Activated naive CD4-positive, alpha-beta T cell treated with anti-CD3 and anti-CD28 coated beads, Interleukin-2, amount 50 U/mL, for 24 hours (primary cell): Measurements from ENCODE around the gene HOXB13.
A peak's percentile ranks its signal among the peaks of the same experiment; 100 is the strongest.

Experiments
- H3K27ac Mint-ChIP-seq: one replicate; pipeline ENCODE4 v1.8.0; 2021; ENCODE audit warnings: mild to moderate bottlenecking, mixed read lengths
- H3K27me3 Mint-ChIP-seq: one replicate; pipeline ENCODE4 v1.8.0; 2021; ENCODE audit warnings: mixed read lengths
- H3K36me3 Mint-ChIP-seq: one replicate; pipeline ENCODE4 v1.8.0; 2021; ENCODE audit warnings: mixed read lengths
- H3K4me1 Mint-ChIP-seq: one replicate; pipeline ENCODE4 v1.8.0; 2021; ENCODE audit warnings: mixed read lengths
- H3K4me3 Mint-ChIP-seq: one replicate; pipeline ENCODE4 v1.8.0; 2021; ENCODE audit warnings: mild to moderate bottlenecking, mixed read lengths
- H3K9me3 Mint-ChIP-seq: one replicate; pipeline ENCODE4 v1.8.0; 2021; ENCODE audit warnings: mixed read lengths

Gene HOXB13

DNA sequence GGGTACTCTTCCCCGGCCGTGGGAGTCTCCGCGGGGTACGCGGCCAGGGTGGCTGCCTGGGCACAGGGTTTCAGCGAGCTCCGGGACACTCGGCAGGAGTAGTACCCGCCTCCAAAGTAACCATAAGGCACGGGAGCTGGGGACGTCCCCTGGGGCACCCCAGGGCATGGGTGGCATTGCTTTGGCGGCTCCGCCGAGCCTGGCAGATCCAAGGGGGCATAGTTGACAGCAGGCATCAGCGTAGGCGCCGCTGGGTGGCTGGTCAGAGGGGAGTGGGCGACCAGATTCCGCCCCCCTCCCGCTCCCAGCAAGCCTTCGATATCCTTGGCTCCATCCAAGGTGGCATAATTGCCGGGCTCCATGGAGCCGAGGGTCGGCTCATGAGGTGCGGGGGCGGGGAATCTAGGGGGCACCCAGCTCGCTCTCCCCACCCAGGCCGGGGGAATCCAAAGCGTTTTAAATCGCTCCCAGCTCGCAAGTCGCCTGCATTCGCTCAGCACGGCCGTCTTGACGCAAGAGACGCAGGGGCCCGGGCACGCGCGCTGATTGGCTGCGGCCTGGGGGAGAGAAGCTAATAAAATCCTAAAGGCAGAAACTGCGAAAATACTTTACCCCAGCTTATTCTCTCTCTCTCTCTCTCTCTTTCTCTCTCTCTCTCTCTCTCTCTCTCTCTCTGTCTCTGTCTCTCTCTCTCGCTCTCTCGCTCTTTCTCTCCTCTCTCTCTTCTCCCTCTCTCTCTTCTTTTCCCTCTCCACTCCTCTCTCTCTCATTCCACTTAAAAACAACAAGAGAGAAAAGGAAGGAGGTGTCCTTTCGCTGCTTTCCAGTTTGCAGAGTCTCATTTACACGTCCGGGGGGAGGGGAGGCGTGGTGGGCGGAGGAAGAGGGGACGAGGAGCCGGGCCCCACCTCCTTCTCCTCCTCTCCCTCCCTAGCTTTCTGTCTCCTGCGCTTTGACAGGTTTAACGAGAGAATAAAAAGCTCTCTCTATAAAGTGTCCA, at the start of gene HOXB13:
TSS of gene HOXB13 (minus strand) at position 519 of the 1,000 bp plus-strand sequence. CDS start at position 362, 157 bp downstream.
- Mint-ChIP-seq H3K36me3 (no peaks in the 10 kb centered on the region), H3K27me3 (peaks cover 76% of the 10 kb centered on the region), H3K9me3 (no peaks in the 10 kb centered on the region), H3K4me3 (peak within 1 kb of the TSS; percentile 72), H3K4me1 (peaks cover 43% of the 10 kb centered on the region), H3K27ac (no peak within 1 kb of the TSS)

GRCh38 chr17:48776602-48777001, 48.1 kb upstream of the HOXB13 start:
- Mint-ChIP-seq H3K4me1 (no peaks in the 10 kb centered on the region), H3K36me3 (peaks cover 2% of the 10 kb centered on the region), H3K27me3 (peaks cover 12% of the 10 kb centered on the region), H3K9me3 (no peaks in the 10 kb centered on the region), H3K4me3 (no peak overlapping the region), H3K27ac (no peak overlapping the region)

DNA sequence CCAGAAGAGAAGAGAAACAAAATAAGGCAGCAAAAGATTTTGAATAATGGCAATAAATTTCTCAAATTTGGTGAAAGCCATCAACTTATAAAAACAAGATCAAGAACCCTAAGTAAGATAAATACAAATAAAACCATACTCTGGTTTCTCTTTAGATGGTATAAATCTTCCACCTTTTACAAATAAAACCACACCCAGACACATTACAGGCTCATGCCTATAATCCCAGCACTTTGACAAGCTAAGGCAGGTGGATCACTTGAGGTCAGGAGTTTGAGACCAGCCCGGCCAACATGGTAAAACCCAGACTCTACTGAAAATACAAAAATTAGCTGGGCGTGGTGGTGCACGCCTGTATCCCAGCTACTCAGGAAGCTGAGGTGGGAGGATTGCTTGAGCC, 44.7 kb upstream of the HOXB13 start:
- peaks cover 2% of the 10 kb centered on the region for H3K36me3 Mint-ChIP-seq
- no peak overlapping the region for H3K27ac Mint-ChIP-seq
- H3K9me3 Mint-ChIP-seq, result no peaks in the 10 kb centered on the region
- H3K27me3 Mint-ChIP-seq, result peaks cover 24% of the 10 kb centered on the region
- H3K4me1 Mint-ChIP-seq, result no peaks in the 10 kb centered on the region
- no peak overlapping the region for H3K4me3 Mint-ChIP-seq

- Mint-ChIP-seq H3K27me3 (peaks cover 25% of the 10 kb centered on the region), H3K4me3 (no peak overlapping the region)
These were observed 42.4 kb upstream of the HOXB13 start for GRCh38 chr17:48770954-48771353.

DNA sequence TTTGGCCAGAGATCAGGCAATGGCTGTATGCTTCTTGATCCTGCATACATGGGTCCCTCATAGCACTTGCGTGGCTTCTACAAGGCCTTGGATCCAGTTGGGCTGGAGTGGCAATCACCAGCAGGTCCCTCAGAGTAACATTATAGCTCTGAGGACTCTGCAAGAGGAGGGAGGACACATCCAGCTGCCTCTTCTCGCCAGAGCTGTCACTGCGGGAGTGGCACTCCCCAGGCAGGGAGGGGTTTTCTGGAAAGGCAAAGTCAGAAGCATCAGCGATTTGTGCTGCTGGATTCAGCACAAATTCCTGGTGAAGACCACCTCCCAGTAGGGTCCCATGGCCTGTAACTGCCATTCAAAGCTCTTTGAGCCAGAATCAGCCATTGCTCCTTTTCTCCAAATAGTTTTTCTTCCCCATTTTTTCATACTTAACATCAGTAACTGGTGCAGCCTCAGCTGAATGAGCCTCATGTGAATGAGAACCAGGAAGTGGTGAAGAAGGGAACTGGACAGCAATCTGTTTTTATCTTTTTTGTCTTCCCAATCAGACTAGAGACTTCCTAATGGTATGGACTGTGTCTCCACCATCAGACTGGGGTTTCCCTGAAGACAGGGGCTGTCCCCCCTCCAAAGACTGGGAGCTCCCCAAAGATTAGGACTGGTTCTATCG, 40.6 kb upstream of the HOXB13 start:
- H3K27me3 Mint-ChIP-seq, result peaks cover 25% of the 10 kb centered on the region
- no peak overlapping the region for H3K4me3 Mint-ChIP-seq
- H3K4me1 Mint-ChIP-seq, result no peaks in the 10 kb centered on the region
- no peaks in the 10 kb centered on the region for H3K9me3 Mint-ChIP-seq
- peaks cover 2% of the 10 kb centered on the region for H3K36me3 Mint-ChIP-seq
- H3K27ac Mint-ChIP-seq, result no peak overlapping the region

More at GRCh38 chr17:48770954-48771353, 42.4 kb upstream of the HOXB13 start:
- H3K36me3 Mint-ChIP-seq, result peaks cover 2% of the 10 kb centered on the region
- no peak overlapping the region for H3K27ac Mint-ChIP-seq
- H3K4me1 Mint-ChIP-seq, result no peaks in the 10 kb centered on the region
- H3K9me3 Mint-ChIP-seq, result no peaks in the 10 kb centered on the region

DNA sequence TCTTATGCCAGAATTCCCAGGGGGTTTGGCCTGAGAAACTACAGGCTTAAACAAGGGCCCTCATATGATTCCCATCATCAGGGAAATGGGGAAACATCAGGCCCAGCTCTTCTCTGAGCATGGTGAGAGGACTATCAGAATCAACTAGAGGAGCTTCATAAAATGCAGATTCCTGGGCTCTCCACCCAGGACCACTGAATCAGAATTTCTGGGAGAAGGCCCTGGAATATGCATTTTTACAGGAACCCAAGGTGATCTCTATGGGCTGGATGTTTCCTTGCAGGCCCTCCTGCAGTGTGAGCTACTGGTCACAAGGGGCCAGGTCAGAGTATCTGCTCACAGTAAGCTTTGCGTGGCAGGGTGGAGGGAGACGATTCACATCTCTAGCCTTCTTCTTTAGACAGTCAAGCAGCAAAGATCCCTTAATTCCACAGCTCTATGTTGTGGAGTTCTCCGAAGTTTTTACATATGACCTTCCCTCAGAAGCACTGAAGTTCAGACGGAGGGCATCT, 38.8 kb upstream of the HOXB13 start:
- Mint-ChIP-seq H3K4me3 (no peak overlapping the region), H3K36me3 (no peaks in the 10 kb centered on the region), H3K4me1 (no peaks in the 10 kb centered on the region), H3K27me3 (peaks cover 25% of the 10 kb centered on the region), H3K9me3 (no peaks in the 10 kb centered on the region), H3K27ac (no peak overlapping the region)

DNA sequence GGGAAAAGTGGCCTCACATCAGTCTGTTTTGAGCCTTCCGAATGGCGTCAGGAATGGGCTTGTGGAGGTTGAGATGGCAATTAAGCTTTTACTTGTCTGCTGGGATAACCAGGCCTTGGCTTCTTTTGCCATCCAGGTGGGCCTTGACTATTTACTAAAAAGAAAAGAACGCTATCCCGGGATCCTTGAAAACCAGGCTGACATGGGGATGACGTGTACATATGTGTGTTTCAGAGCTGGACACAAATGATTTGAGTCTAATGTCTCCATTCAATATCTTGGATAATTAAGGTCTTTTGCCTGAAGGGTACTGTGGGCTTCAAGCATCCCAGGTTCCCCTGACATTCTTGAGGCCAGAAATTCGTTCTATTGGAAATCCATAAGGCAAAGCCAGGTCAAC, 32.6 kb upstream of the HOXB13 start:
- Mint-ChIP-seq H3K4me1 (no peaks in the 10 kb centered on the region), H3K4me3 (no peak overlapping the region), H3K27me3 (peaks cover 48% of the 10 kb centered on the region), H3K9me3 (no peaks in the 10 kb centered on the region), H3K36me3 (no peaks in the 10 kb centered on the region), H3K27ac (no peak overlapping the region)

DNA sequence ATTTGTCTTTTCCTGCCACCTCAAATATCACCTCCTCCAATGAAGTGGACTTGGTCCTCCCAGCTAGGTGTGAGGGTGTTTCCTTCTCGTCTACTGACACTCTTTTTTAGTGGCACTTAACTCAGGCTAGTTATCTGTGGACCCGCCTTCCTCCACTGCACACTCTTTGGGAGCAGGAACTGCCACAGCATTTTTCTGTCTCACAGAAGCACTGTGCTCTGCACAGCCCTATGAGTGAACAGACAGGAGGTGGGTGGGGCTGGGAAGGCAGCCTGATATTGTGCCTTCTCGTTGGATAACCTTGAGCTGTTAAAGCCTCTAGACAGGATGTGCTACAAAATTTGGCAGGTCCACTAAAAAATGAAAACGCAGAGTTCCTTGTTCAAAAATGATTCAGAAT, 31.9 kb upstream of the HOXB13 start:
- no peaks in the 10 kb centered on the region for H3K4me1 Mint-ChIP-seq
- H3K27ac Mint-ChIP-seq, result no peak overlapping the region
- no peak overlapping the region for H3K4me3 Mint-ChIP-seq
- H3K36me3 Mint-ChIP-seq, result no peaks in the 10 kb centered on the region
- H3K9me3 Mint-ChIP-seq, result no peaks in the 10 kb centered on the region
- peaks cover 53% of the 10 kb centered on the region for H3K27me3 Mint-ChIP-seq

- Mint-ChIP-seq H3K4me1 (peaks cover 3% of the 10 kb centered on the region), H3K4me3 (no peak overlapping the region), H3K9me3 (no peaks in the 10 kb centered on the region), H3K27me3 (peaks cover 49% of the 10 kb centered on the region), H3K27ac (peak overlapping the region; percentile 32), H3K36me3 (no peaks in the 10 kb centered on the region)
These were observed 30.7 kb upstream of the HOXB13 start for GRCh38 chr17:48759288-48759687.

GRCh38 chr17:48757524-48757961, 29.0 kb upstream of the HOXB13 start:
- Mint-ChIP-seq H3K9me3 (no peaks in the 10 kb centered on the region), H3K4me3 (no peak overlapping the region), H3K27me3 (peaks cover 60% of the 10 kb centered on the region), H3K27ac (no peak overlapping the region), H3K4me1 (peaks cover 17% of the 10 kb centered on the region), H3K36me3 (no peaks in the 10 kb centered on the region)

GRCh38 chr17:48756830-48757251, 28.3 kb upstream of the HOXB13 start:
- peaks cover 62% of the 10 kb centered on the region for H3K27me3 Mint-ChIP-seq
- H3K4me3 Mint-ChIP-seq, result no peak overlapping the region
- peaks cover 17% of the 10 kb centered on the region for H3K4me1 Mint-ChIP-seq
- no peaks in the 10 kb centered on the region for H3K36me3 Mint-ChIP-seq
- H3K9me3 Mint-ChIP-seq, result no peaks in the 10 kb centered on the region
- H3K27ac Mint-ChIP-seq, result no peak overlapping the region

DNA sequence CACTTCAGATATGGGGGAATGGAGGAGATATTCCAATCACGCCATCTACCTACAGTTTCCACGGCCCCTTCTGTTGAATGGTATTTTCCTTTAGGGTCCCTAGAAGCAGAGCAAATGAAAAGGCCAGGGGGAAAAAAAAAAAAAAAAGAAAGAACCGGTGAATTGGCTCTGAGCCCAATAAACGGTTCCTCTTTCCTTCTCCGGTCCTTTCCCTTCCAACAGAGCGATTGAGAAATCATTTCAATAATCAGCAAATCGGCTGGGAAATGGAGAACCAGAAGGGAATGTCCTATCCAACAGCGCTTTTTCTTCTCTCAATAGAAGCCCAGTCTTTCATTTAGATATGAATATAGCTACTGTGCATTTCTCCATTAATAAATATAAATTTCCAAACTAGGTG, 26.8 kb upstream of the HOXB13 start:
- Mint-ChIP-seq H3K27me3 (peaks cover 61% of the 10 kb centered on the region), H3K4me1 (peaks cover 17% of the 10 kb centered on the region), H3K4me3 (no peak overlapping the region)

DNA sequence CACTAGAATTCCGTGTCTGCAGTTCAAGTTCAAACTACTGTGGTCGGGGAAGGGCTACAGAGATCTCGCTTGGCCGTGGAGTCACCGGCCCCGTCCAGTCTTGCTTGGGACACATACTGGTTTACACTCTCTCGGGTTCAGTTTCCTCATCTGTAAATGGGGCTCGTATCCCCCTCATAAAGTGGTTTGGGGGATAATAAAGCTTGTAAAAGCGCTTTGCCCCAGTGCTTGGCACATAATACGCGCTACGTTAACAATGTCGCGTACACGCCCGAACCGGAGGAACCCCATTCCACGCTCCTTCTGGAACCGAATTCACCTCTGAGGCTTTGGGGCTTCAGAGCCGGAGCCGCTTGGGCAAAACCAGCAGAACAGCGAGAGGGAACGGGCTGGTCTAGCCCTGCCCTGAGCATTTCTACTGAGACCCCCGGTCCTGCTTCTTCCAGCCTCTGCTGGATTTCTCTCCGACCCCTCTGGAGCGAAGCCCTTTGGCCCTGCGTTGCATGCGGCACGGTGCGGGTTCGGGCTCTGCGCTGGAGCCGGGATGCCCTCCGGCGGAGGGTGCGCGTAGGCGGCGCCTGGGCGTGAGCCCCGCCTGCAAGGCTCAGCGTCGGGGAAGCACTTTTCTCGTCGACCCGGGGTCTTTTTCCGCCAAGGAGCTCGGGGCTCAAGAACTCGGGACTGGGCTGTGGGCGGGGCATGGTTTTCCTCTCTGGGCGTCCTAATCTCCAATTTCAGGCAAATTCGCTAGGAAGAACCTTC, 26.1 kb upstream of the HOXB13 start:
- H3K27ac Mint-ChIP-seq, result peak overlapping the region; percentile 35
- H3K36me3 Mint-ChIP-seq, result no peaks in the 10 kb centered on the region
- no peaks in the 10 kb centered on the region for H3K9me3 Mint-ChIP-seq
- no peak overlapping the region for H3K4me3 Mint-ChIP-seq
- peaks cover 17% of the 10 kb centered on the region for H3K4me1 Mint-ChIP-seq
- peaks cover 64% of the 10 kb centered on the region for H3K27me3 Mint-ChIP-seq

More for the DNA sequence above, 26.8 kb upstream of the HOXB13 start:
- Mint-ChIP-seq H3K27ac (peak overlapping the region; percentile 35), H3K36me3 (no peaks in the 10 kb centered on the region), H3K9me3 (no peaks in the 10 kb centered on the region)

DNA sequence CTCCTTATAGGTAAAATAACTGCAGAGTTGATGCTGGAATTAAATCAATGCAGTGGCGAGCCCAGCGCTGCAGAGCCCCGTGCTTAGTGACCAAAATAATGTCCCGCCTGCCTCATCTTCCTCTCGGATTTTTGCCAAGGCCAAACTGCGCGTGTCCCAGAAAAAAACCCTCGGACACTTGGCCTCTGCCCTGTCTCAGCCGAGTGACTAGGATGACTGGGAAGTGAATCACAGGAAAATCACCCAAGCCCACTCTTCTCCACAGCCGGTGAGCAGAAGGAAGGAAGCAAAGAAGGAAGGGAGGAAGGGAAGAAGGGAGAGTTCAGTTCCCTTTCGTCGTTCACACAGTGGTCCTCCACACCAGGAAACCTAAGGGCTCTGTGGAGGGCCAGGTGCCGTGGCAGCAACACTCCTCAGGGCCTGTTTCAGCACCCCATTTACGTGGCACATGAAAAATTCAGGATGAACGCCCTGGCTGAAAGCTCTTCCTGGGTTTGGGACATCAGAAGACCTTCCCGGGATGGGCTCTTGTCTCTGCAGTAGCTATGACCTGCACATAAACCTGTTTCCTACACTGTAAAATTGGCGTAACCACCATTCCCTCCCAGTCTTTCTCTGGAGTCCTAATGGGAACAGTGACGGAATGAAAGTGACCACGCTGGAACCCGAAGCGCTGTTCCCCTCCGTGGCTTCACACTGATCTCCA, 25.4 kb upstream of the HOXB13 start:
- H3K27me3 Mint-ChIP-seq, result peaks cover 64% of the 10 kb centered on the region
- no peaks in the 10 kb centered on the region for H3K36me3 Mint-ChIP-seq
- H3K9me3 Mint-ChIP-seq, result peaks cover 4% of the 10 kb centered on the region
- no peak overlapping the region for H3K4me3 Mint-ChIP-seq
- H3K27ac Mint-ChIP-seq, result no peak overlapping the region
- H3K4me1 Mint-ChIP-seq, result peaks cover 17% of the 10 kb centered on the region
